Mesenchymal stem cell (in vitro differentiated cells and primary cell): ENCODE data around the gene OTOP1.
"Not testable (repeated sequence)": the region's sequence is repeated elsewhere in the genome, so short reads cannot be mapped to it uniquely, and the experiment has no call there.

Experiments used
- DNase-seq: peaks from one replicate; pipeline ENCODE4 v3.0.0-alpha.2; 2013
- H2AFZ ChIP-seq: one replicate; pipeline ENCODE4 v1.6.1; 2013; ENCODE audit warnings: low read depth, mild to moderate bottlenecking, control low read depth, inconsistent platforms, low read length, moderate library complexity
- H2AK5ac ChIP-seq: 2 replicates; pipeline ENCODE4 v1.6.1; 2013; ENCODE audit warnings: low read length, moderate library complexity, mild to moderate bottlenecking, inconsistent platforms; ENCODE audit not compliant: severe bottlenecking
- H2BK120ac ChIP-seq: one replicate; pipeline ENCODE4 v1.6.1; 2013; ENCODE audit warnings: low read depth, mild to moderate bottlenecking, inconsistent platforms, low read length, moderate library complexity
- H2BK12ac ChIP-seq, 2 experiments: one replicate each; pipeline ENCODE4 v1.6.1; 2013; ENCODE audit warnings: inconsistent platforms in 2 of 2, low read length in 2 of 2, mild to moderate bottlenecking in 2 of 2, moderate library complexity in 2 of 2, control low read depth in 1 of 2
- H2BK15ac ChIP-seq: one replicate; pipeline ENCODE4 v1.6.1; 2013; ENCODE audit warnings: mild to moderate bottlenecking, low read depth, inconsistent platforms; ENCODE audit not compliant: poor library complexity, severe bottlenecking
- H2BK5ac ChIP-seq: 2 replicates; pipeline ENCODE4 v1.6.1; 2013; ENCODE audit warnings: low read depth, mild to moderate bottlenecking, low read length, control low read depth, inconsistent platforms; ENCODE audit not compliant: poor library complexity, severe bottlenecking
- H3K14ac ChIP-seq, 2 experiments: one replicate each; pipeline ENCODE4 v1.6.1; 2013; ENCODE audit warnings: inconsistent platforms in 2 of 2, low read length in 2 of 2, control low read depth in 1 of 2, mild to moderate bottlenecking in 1 of 2, moderate library complexity in 1 of 2
- H3K18ac ChIP-seq, 2 experiments: one replicate each; pipeline ENCODE4 v1.6.1; 2013; ENCODE audit warnings: inconsistent platforms in 2 of 2, low read length in 2 of 2, control low read depth in 1 of 2, low read depth in 1 of 2, mild to moderate bottlenecking in 1 of 2
- H3K23ac ChIP-seq, 2 experiments: one replicate each; pipeline ENCODE4 v1.6.1; 2013; ENCODE audit warnings: inconsistent platforms in 2 of 2, low read length in 2 of 2, mild to moderate bottlenecking in 2 of 2, moderate library complexity in 2 of 2, control low read depth in 1 of 2
- H3K27ac ChIP-seq: 2 replicates; pipeline ENCODE4 v1.5.1; 2013; ENCODE audit warnings: mild to moderate bottlenecking, moderate library complexity, low read length, control low read depth, inconsistent platforms; ENCODE audit not compliant: poor library complexity, severe bottlenecking
- H3K27me3 ChIP-seq, 2 experiments: 2 replicates each; pipeline versions ENCODE4 v1.6.1 to v1.7.0; 2013; ENCODE audit warnings: low read length in 2 of 2, mild to moderate bottlenecking in 2 of 2, moderate library complexity in 2 of 2, control low read depth in 1 of 2, inconsistent platforms in 1 of 2; ENCODE audit not compliant: control insufficient read depth in 1 of 2, insufficient read depth in 1 of 2
- H3K36me3 ChIP-seq, 2 experiments: 2 replicates each; pipeline versions ENCODE4 v1.6.1 to v1.7.0; 2013; ENCODE audit warnings: low read length in 2 of 2, control low read depth in 1 of 2, inconsistent platforms in 1 of 2, low read depth in 1 of 2, mild to moderate bottlenecking in 1 of 2; ENCODE audit not compliant: insufficient read depth in 2 of 2, control insufficient read depth in 1 of 2
- H3K4ac ChIP-seq, 2 experiments: one replicate each; pipeline ENCODE4 v1.6.1; 2013; ENCODE audit warnings: inconsistent platforms in 2 of 2, low read length in 2 of 2, mild to moderate bottlenecking in 2 of 2, moderate library complexity in 2 of 2, control low read depth in 1 of 2, low read depth in 1 of 2
- H3K4me1 ChIP-seq: 2 replicates; pipeline ENCODE4 v1.6.1; 2013; ENCODE audit warnings: low read depth, low read length, control low read depth; ENCODE audit not compliant: control insufficient read depth, insufficient read depth
- H3K4me2 ChIP-seq: 2 replicates; pipeline ENCODE4 v1.6.1; 2013; ENCODE audit warnings: low read length, mild to moderate bottlenecking, inconsistent platforms; ENCODE audit not compliant: poor library complexity, severe bottlenecking
- H3K4me3 ChIP-seq, 2 experiments: 2 replicates each; pipeline versions ENCODE4 v1.5.1 to v1.7.0; 2013; ENCODE audit warnings: low read length in 2 of 2, mild to moderate bottlenecking in 2 of 2, control low read depth in 1 of 2, low read depth in 1 of 2; ENCODE audit not compliant: insufficient read depth in 1 of 2
- H3K79me1 ChIP-seq: replicated peaks from 2 replicates; pipeline ENCODE4 v1.6.1; 2013; ENCODE audit warnings: mild to moderate bottlenecking, control low read depth, low read length, inconsistent platforms; ENCODE audit not compliant: poor library complexity, severe bottlenecking
- H3K9ac ChIP-seq: 2 replicates; pipeline ENCODE4 v1.7.0; 2013; ENCODE audit warnings: mild to moderate bottlenecking, low read length, moderate library complexity
- H3K9me3 ChIP-seq: 2 replicates; pipeline ENCODE4 v1.7.0; 2013; ENCODE audit warnings: mild to moderate bottlenecking, low read length; ENCODE audit not compliant: control insufficient read depth
- H4K8ac ChIP-seq: one replicate; pipeline ENCODE4 v1.6.1; 2013; ENCODE audit warnings: inconsistent platforms, mild to moderate bottlenecking, low read length, moderate library complexity
- H4K91ac ChIP-seq: one replicate; pipeline ENCODE4 v1.6.1; 2013; ENCODE audit warnings: mild to moderate bottlenecking, low read length, inconsistent platforms
- WGBS: methylation state at CpG from one replicate; pipeline ENCODE4 v1.1.7; 2013; ENCODE audit warnings: mixed read lengths; 5-methylcytosine and 5-hydroxymethylcytosine counted together

Gene OTOP1

DNA sequence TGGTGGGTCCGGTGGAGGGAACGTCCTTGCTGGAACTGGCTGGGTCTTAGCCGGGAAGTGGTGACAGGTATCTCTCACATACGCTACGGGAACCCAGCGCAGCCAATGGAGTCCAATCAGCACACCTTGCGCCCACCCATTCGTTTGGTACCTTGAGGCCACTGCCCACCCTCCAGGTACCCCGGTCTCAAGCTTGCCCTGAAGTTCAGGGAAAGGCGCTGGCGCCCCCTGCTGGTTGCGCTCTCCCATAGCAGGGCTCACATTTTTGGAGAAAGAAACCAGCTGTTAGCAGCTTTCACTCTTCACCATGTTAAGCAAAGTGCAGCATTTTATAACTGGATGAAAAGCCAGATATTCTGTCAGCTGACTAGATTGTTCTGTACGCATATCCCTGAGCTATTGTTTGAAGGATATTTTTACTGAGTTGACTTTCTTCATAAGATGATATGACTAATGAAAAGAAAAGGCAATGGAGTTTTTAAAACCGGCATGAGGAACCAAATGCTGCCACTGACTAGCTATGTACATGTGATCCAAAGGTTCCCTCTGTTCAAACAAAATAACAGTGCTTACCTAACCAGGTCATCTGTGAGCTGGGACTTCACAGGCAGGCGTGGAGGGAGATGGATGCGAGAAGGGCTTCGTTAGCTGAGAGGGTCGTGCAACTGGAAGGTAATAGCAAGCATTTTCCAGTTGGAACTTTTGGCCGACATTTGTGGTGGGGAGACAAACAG is 43.7 kb downstream of the OTOP1 start:
- Histone ChIP-seq H3K9ac (no peak overlapping the region), H2AK5ac (no peak overlapping the region), H3K36me3 (no peaks in the 10 kb centered on the region), H3K27ac (no peak overlapping the region), H4K91ac (no peak overlapping the region), H3K4me2 (no peak overlapping the region), H4K8ac (no peak overlapping the region), H2BK15ac (no peak overlapping the region), H3K79me1 (no peaks in the 10 kb centered on the region), H2AFZ (no peak overlapping the region), H2BK12ac (no peak overlapping the region), H3K14ac (no peak overlapping the region), H2BK120ac (no peak overlapping the region), H3K4me3 (no peak overlapping the region), H3K18ac (no peak overlapping the region), H3K4me1 (no peaks in the 10 kb centered on the region), H3K9me3 (no peaks in the 10 kb centered on the region), H3K27me3 (peaks cover 5 to 31% of the 10 kb centered on the region in 2 experiments), H3K4ac (no peak overlapping the region), H3K23ac (no peak overlapping the region), H2BK5ac (no peak overlapping the region)
- 53% methylated on average over 19 of the region's 19 CpGs for WGBS
- DNase-seq = no peak

DNA sequence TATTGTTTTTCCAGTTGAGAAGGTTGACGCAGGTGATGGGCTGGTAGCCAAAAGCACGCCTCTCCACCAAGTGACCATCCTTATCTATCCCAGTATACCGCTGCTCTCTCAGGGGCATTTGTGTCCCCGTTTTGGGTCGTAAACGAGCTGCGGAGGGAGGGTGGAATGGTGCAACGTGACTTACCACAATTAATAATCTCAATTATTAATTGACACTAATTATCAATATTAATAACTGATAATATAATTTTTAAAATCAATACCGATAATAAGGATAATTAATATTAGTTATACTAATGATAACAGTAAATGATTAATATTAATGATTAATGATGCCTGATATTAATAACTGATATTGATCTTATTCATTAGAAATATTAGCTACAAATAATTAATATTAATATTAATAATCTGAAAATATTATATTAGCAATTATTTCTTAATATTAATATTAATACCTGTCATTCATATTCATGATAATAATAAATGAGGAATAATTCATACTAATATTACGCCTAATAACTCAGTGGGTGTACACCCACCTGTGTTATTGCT is 56.1 kb downstream of the OTOP1 start:
- Histone ChIP-seq H3K4ac (no peak overlapping the region), H3K18ac (no peak overlapping the region)

GRCh38 chr4:4167981-4168780 is 58.5 kb downstream of the OTOP1 start:
- H2AFZ ChIP-seq, H2BK12ac ChIP-seq, H3K9me3 ChIP-seq, H2BK5ac ChIP-seq, H4K91ac ChIP-seq, H3K4ac ChIP-seq, H3K4me3 ChIP-seq, H3K14ac ChIP-seq, H3K27me3 ChIP-seq, H2AK5ac ChIP-seq, DNase-seq, H3K18ac ChIP-seq, H3K23ac ChIP-seq, H3K27ac ChIP-seq, H4K8ac ChIP-seq, H3K9ac ChIP-seq, H3K4me2 ChIP-seq, H2BK15ac ChIP-seq, H3K79me1 ChIP-seq, H3K36me3 ChIP-seq, H2BK120ac ChIP-seq, H3K4me1 ChIP-seq: not testable (repeated sequence)
- 82% methylated on average over 19 of the region's 19 CpGs for WGBS

More for the DNA sequence above, 56.1 kb downstream of the OTOP1 start:
- Histone ChIP-seq H3K23ac (no peak overlapping the region), H2AK5ac (no peak overlapping the region), H2BK120ac (no peak overlapping the region), H3K27ac (no peak overlapping the region), H3K14ac (no peak overlapping the region), H3K4me1 (no peaks in the 10 kb centered on the region), H2AFZ (no peak overlapping the region), H2BK5ac (no peak overlapping the region), H3K9me3 (no peaks in the 10 kb centered on the region), H3K36me3 (no peaks in the 10 kb centered on the region), H2BK12ac (no peak overlapping the region), H3K27me3 (peaks cover 0 to 2% of the 10 kb centered on the region in 2 experiments), H3K79me1 (no peaks in the 10 kb centered on the region), H3K4me2 (peak overlapping the region; percentile 29), H4K91ac (no peak overlapping the region), H2BK15ac (no peak overlapping the region), H3K4me3 (no peak overlapping the region), H4K8ac (no peak overlapping the region), H3K9ac (no peak overlapping the region)
- no peak for DNase-seq
- WGBS = 100% methylated on average over 4 of the region's 10 CpGs

GRCh38 chr4:4166986-4167385 is 59.7 kb downstream of the OTOP1 start:
- not testable (repeated sequence) for H3K4me1 ChIP-seq, H4K8ac ChIP-seq, H3K23ac ChIP-seq, H3K79me1 ChIP-seq, H3K18ac ChIP-seq, H2AK5ac ChIP-seq, H3K27ac ChIP-seq, H2BK120ac ChIP-seq, H3K27me3 ChIP-seq, H4K91ac ChIP-seq, H3K9ac ChIP-seq, H2AFZ ChIP-seq, H2BK15ac ChIP-seq, H2BK12ac ChIP-seq, H3K14ac ChIP-seq, H3K36me3 ChIP-seq, H3K9me3 ChIP-seq, H3K4ac ChIP-seq, H3K4me2 ChIP-seq, DNase-seq, H2BK5ac ChIP-seq, H3K4me3 ChIP-seq
- WGBS = 81% methylated on average over 13 of the region's 13 CpGs
